HEK293 (cell line): ENCODE measurements around the gene SLC25A13.

Experiments
- CTCF ChIA-PET: fragments of 350-600 bp; formaldehyde crosslinking; extraction: SDS; loops from one replicate; lab custom pipeline; 2021; ENCODE audit warnings: antibody characterized with exemption; lab: Yijun Ruan, JAX
- POLR2A ChIA-PET: fragments of 300-600 bp; formaldehyde crosslinking; extraction: SDS; loops from one replicate; lab custom pipeline; 2020; ENCODE audit warnings: antibody characterized with exemption, inconsistent platforms; lab: Yijun Ruan, JAX
- H3K27ac ChIP-seq: fragments of 200-500 bp; sonication (Bioruptor generic); 2 replicates; pipeline ENCODE4 v1.5.1; 2014; ENCODE audit warnings: low read depth, low read length, control low read depth, inconsistent platforms; ENCODE audit errors: extremely low read depth
- H3K36me3 ChIP-seq, 2 experiments: fragments of 200-500 bp in 1 of 2; sonication (Bioruptor generic) in 1 of 2; 1 replicate in 1 of 2; 2 replicates in 1 of 2; pipeline ENCODE4 v1.5.1; 2014 to 2017; ENCODE audit warnings: inconsistent platforms in 2 of 2, low read length in 2 of 2; ENCODE audit not compliant: control insufficient read depth in 2 of 2, insufficient read depth in 1 of 2
- H3K4me1 ChIP-seq: fragments of 200-500 bp; sonication (Bioruptor generic); 2 replicates; pipeline ENCODE4 v1.5.1; 2014; ENCODE audit warnings: mild to moderate bottlenecking, low read length, inconsistent platforms; ENCODE audit not compliant: control insufficient read depth, insufficient read depth
- H3K4me3 ChIP-seq: 2 replicates; pipeline ENCODE4 v1.5.1; 2011; ENCODE audit warnings: low read depth, mild to moderate bottlenecking, control low read depth, low read length, moderate library complexity
- H3K9me3 ChIP-seq: fragments of 200-500 bp; sonication (Bioruptor generic); 2 replicates; pipeline ENCODE4 v1.5.1; 2014; ENCODE audit warnings: low read depth, low read length, inconsistent platforms; ENCODE audit not compliant: control insufficient read depth, insufficient read depth
- HOXA7 ChIP-seq: sonication (generic); formaldehyde crosslinking; IDR thresholded peaks from 2 replicates; pipeline ENCODE4 v1.8.1; 2022; ENCODE audit warnings: missing genetic modification reagents, borderline replicate concordance
- HOXD13 ChIP-seq: sonication (generic); formaldehyde crosslinking; IDR thresholded peaks from 2 replicates; pipeline ENCODE4 v1.8.0; 2022; ENCODE audit warnings: missing genetic modification reagents, borderline replicate concordance
- MYNN ChIP-seq: fragments of 450-650 bp; formaldehyde crosslinking; IDR thresholded peaks from 2 replicates; pipeline ENCODE4 v1.5.1; 2016; ENCODE audit warnings: missing biosample characterization, missing genetic modification characterization, borderline replicate concordance
- RBAK ChIP-seq: fragments of 450-650 bp; formaldehyde crosslinking; IDR thresholded peaks from 2 replicates; pipeline ENCODE4 v1.5.1; 2016; ENCODE audit warnings: missing biosample characterization, missing genetic modification characterization
- REPIN1 ChIP-seq: fragments of 450-650 bp; formaldehyde crosslinking; IDR thresholded peaks from 2 replicates; pipeline ENCODE4 v1.5.1; 2017; ENCODE audit warnings: missing biosample characterization, missing genetic modification characterization, low read depth
- REST ChIP-seq: fragments of 450-650 bp; formaldehyde crosslinking; IDR thresholded peaks from 2 replicates; pipeline ENCODE4 v1.5.1; 2016; ENCODE audit warnings: missing biosample characterization, missing genetic modification characterization
- ZFP3 ChIP-seq: fragments of 450-650 bp; formaldehyde crosslinking; IDR thresholded peaks from 2 replicates; pipeline ENCODE4 v1.5.1; 2016; ENCODE audit warnings: low read depth, missing biosample characterization, missing genetic modification characterization
- ZNF510 ChIP-seq: fragments of 450-650 bp; formaldehyde crosslinking; IDR thresholded peaks from 2 replicates; pipeline ENCODE4 v1.5.1; 2018; ENCODE audit warnings: mild to moderate bottlenecking, missing genetic modification characterization, missing biosample characterization; ENCODE audit not compliant: insufficient replicate concordance
- ZNF544 ChIP-seq: fragments of 450-650 bp; formaldehyde crosslinking; IDR thresholded peaks from 2 replicates; pipeline ENCODE4 v1.5.0; 2017; ENCODE audit warnings: missing biosample characterization, missing genetic modification characterization
- ZNF548 ChIP-seq: fragments of 450-650 bp; formaldehyde crosslinking; IDR thresholded peaks from 2 replicates; pipeline ENCODE4 v1.5.1; 2016; ENCODE audit warnings: missing biosample characterization, missing genetic modification characterization
- ZNF639 ChIP-seq: fragments of 450-650 bp; formaldehyde crosslinking; IDR thresholded peaks from 2 replicates; pipeline ENCODE4 v1.5.1; 2016; ENCODE audit warnings: missing biosample characterization, missing genetic modification characterization
- ZNF670 ChIP-seq: fragments of 450-650 bp; formaldehyde crosslinking; IDR thresholded peaks from 2 replicates; pipeline ENCODE4 v1.5.1; 2016; ENCODE audit warnings: missing biosample characterization, missing genetic modification characterization, low read depth
- TF ChIP-seq, protein P1 (sequence below): fragments of 450-650 bp; IDR thresholded peaks from 2 replicates; pipeline ENCODE4 v1.5.1; 2018; ENCODE audit warnings: missing biosample characterization, mild to moderate bottlenecking, missing genetic modification characterization

The SLC25A13 gene

GRCh38 chr7:96300986-96301385, 20.9 kb downstream of the SLC25A13 start:
- no peak overlapping the region for H3K4me3 ChIP-seq
- POLR2A ChIA-PET: no interaction called here
- TF ChIP-seq REST (tag by site-specific recombination) (peak; percentile 36; the same call in 1 of the 2 replicates), ZNF548 (tag by site-specific recombination) (no peak)
- TF ChIP-seq, all 188 proteins: peak for 1
- H3K36me3 ChIP-seq: peaks cover 0 to 2% of the 10 kb centered on the region in 2 experiments; a peak in 1 of 3 replicates
- H3K27ac ChIP-seq: no peak overlapping the region
- peaks cover 20% of the 10 kb centered on the region for H3K4me1 ChIP-seq
- CTCF ChIA-PET: no interaction called here
- H3K9me3 ChIP-seq: no peaks in the 10 kb centered on the region

DNA sequence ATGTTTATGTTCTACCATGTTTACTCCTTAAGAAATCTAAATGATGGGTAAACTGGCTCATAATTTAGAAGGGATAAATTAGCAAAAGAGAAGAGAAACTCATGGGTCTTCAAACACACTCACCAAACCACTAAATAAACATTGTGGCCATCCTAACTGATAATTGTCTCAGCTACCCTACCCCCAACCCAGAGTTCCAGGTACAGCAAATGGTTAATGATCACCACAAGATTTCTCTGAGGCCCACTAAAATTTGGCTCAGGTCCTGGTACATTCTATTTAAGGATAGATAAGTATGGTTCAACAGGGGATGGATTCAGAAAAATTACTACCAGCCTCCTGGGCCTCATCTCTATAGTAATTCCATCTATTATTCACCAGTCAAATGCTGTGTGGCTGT, 21.4 kb downstream of the SLC25A13 start:
- POLR2A ChIA-PET: no interaction called here
- CTCF ChIA-PET: no interaction called here
- Histone ChIP-seq H3K27ac (no peak overlapping the region), H3K4me3 (no peak overlapping the region), H3K4me1 (peaks cover 20% of the 10 kb centered on the region), H3K9me3 (no peaks in the 10 kb centered on the region), H3K36me3 (peaks cover 0 to 4% of the 10 kb centered on the region in 2 experiments; a peak in 1 of 3 replicates)
- TF ChIP-seq MYNN (tag by site-specific recombination) (no peak), ZNF510 (tag by site-specific recombination) (no peak)

- CTCF ChIA-PET: no interaction called here
- Histone ChIP-seq H3K36me3 (peaks cover 2 to 4% of the 10 kb centered on the region in 2 experiments; a peak in 2 of 3 replicates), H3K4me1 (peaks cover 16% of the 10 kb centered on the region), H3K27ac (no peak overlapping the region), H3K4me3 (no peak overlapping the region), H3K9me3 (no peaks in the 10 kb centered on the region)
- POLR2A ChIA-PET: no interaction called here
- no peak for TF ChIP-seq ZNF548 (tag by site-specific recombination)
- TF ChIP-seq, protein P1, sequence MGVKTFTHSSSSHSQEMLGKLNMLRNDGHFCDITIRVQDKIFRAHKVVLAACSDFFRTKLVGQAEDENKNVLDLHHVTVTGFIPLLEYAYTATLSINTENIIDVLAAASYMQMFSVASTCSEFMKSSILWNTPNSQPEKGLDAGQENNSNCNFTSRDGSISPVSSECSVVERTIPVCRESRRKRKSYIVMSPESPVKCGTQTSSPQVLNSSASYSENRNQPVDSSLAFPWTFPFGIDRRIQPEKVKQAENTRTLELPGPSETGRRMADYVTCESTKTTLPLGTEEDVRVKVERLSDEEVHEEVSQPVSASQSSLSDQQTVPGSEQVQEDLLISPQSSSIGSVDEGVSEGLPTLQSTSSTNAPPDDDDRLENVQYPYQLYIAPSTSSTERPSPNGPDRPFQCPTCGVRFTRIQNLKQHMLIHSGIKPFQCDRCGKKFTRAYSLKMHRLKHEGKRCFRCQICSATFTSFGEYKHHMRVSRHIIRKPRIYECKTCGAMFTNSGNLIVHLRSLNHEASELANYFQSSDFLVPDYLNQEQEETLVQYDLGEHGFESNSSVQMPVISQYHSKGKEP (tag by site-specific recombination): peak; percentile 66
- no peak for TF ChIP-seq HOXA7 (CRISPR knock-in tag)
- TF ChIP-seq RBAK (tag by site-specific recombination): no peak
- no peak for TF ChIP-seq ZNF639 (tag by site-specific recombination)
Observed at GRCh38 chr7:96299496-96299895, 22.4 kb downstream of the SLC25A13 start.

- H3K4me3 ChIP-seq: no peak overlapping the region
- no peaks in the 10 kb centered on the region for H3K9me3 ChIP-seq
- no peak for TF ChIP-seq REPIN1
- no peak for TF ChIP-seq ZNF544 (tag by site-specific recombination)
- no peak for TF ChIP-seq ZFP3 (tag by site-specific recombination)
- no peak for TF ChIP-seq ZNF670 (tag by site-specific recombination)
- no peak for TF ChIP-seq HOXD13 (CRISPR knock-in tag)
- H3K27ac ChIP-seq: no peak overlapping the region
- peaks cover 4% of the 10 kb centered on the region in 2 experiments; a peak in 2 of 3 replicates for H3K36me3 ChIP-seq
- CTCF ChIA-PET: interaction anchor here (0.7 kb wide), 1 partner anchor 29 kb away, joined by 3 read pairs; no protein-coding TSS in a partner anchor
- peaks cover 11% of the 10 kb centered on the region for H3K4me1 ChIP-seq
- POLR2A ChIA-PET: no interaction called here
Observed at GRCh38 chr7:96297876-96298275, 24.0 kb downstream of the SLC25A13 start.
